ENCODE data around the gene LIPE. TPM values are rescaled to one million over a fixed set of nuclear protein-coding genes. Genes with fewer than 3 reads are reported as not detected.

LIPE gene
- total RNA-seq, 6 donors from 2014 or later: 1.3 to 6.2 (median 4.2) TPM

DNA sequence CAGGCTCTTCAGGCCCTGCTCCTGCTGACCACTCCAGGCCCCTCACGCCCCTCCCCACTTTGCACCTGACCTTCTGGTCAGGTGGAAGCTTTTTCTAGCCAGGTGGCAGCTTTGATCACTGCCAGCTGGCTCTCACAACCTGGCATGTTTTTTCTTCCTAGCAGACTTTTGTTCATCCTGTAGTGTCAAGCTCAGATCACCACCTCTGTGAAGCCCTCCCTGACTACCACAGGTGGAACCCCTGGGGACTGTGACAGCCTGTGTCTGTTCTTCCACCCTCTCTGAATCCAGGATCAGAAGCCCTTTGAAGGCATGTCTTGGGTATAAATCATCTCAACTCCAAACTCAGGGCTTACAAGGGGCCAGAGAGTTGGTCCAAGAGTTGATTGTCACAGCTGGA, 26.8 kb downstream of the LIPE start:
- Histone ChIP-seq H3K27ac (no peak overlapping the region), H3K36me3 (no peaks in the 10 kb centered on the region), H3K9me3 (no peaks in the 10 kb centered on the region), H3K27me3 (no peaks in the 10 kb centered on the region), H3K4me3 (no peak overlapping the region), H3K4me1 (peaks cover 23 to 31% (median 27%) of the 10 kb centered on the region in 4 donors)
- 100% methylated on average over 1 of the region's 1 CpG for WGBS, 2 donors
- TF ChIP-seq, protein P1, sequence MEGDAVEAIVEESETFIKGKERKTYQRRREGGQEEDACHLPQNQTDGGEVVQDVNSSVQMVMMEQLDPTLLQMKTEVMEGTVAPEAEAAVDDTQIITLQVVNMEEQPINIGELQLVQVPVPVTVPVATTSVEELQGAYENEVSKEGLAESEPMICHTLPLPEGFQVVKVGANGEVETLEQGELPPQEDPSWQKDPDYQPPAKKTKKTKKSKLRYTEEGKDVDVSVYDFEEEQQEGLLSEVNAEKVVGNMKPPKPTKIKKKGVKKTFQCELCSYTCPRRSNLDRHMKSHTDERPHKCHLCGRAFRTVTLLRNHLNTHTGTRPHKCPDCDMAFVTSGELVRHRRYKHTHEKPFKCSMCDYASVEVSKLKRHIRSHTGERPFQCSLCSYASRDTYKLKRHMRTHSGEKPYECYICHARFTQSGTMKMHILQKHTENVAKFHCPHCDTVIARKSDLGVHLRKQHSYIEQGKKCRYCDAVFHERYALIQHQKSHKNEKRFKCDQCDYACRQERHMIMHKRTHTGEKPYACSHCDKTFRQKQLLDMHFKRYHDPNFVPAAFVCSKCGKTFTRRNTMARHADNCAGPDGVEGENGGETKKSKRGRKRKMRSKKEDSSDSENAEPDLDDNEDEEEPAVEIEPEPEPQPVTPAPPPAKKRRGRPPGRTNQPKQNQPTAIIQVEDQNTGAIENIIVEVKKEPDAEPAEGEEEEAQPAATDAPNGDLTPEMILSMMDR (IDR thresholded peaks at IDR 0.05): no peak
- no peak for TF ChIP-seq EP300 (IDR thresholded peaks at IDR 0.05)
- TF ChIP-seq POLR2AphosphoS5 (IDR thresholded peaks at IDR 0.05): no peak
- TF ChIP-seq POLR2A (IDR thresholded peaks at IDR 0.05): no peak
- ATAC-seq (ENCODE audit: low FRiP score in 2 of 2): no peak
- DNase-seq: no peak

DNA sequence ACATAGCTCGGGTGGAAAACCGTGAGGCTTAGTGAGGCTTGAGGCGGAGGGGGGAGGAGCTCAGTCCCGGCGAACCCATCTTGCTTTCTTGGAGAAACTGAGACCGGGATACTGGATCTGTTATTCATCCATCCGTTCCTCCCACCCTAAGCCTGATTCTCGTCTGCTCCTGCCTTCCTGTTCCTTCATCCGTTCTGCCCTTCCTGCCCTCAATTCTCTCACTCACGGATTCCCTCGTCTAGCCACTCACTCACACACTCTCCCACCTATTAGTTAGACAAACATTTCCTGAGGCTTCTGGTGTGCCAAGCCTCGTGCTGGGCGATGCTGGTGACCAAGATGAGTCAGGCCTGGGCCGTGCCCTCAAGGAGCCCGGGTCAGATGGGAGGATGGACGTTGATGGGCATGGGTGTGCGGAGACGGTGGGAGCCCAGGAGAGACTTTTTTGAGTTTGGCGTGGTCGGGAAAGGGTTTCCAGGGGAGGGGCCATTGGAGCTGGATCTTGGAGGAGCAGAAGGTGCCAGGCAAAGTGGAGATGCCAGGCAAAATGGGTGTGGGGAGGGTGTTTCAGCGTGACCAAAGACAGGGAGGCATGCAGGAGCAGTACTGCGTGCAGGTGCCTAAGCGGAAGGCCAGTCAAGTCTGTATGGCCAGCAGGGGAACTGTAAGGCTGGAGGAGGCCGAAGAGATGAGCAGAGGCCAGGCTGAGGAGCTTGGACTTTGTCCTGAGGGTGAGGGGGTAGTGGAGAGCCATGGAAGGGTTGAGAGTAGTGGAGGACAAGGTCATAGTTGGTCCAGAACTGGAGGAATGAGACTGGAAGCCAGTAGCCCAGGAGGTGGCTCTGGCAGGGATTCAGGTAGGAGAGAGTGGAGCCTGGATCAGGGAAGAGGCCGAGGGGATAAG, 29.7 kb downstream of the LIPE start:
- 25 to 28% methylated on average over 25 of the region's 25 CpGs for WGBS, 2 donors
- Histone ChIP-seq H3K27me3 (no peaks in the 10 kb centered on the region), H3K36me3 (no peaks in the 10 kb centered on the region), H3K4me3 (peak overlapping the region; percentile 12 to 63 (median 56)), H3K27ac (peak overlapping the region; percentile 63 to 87 (median 78)), H3K4me1 (peaks cover 23 to 31% (median 27%) of the 10 kb centered on the region in 4 donors), H3K9me3 (no peaks in the 10 kb centered on the region)
- ATAC-seq (ENCODE audit: low FRiP score in 2 of 2) (no peak), DNase-seq (no peak)
- TF ChIP-seq POLR2AphosphoS5 (IDR thresholded peaks at IDR 0.05): no peak
- TF ChIP-seq, protein P1 (IDR thresholded peaks at IDR 0.05): no peak
- no peak for TF ChIP-seq POLR2A (IDR thresholded peaks at IDR 0.05)
- no peak for TF ChIP-seq EP300 (IDR thresholded peaks at IDR 0.05)

DNA sequence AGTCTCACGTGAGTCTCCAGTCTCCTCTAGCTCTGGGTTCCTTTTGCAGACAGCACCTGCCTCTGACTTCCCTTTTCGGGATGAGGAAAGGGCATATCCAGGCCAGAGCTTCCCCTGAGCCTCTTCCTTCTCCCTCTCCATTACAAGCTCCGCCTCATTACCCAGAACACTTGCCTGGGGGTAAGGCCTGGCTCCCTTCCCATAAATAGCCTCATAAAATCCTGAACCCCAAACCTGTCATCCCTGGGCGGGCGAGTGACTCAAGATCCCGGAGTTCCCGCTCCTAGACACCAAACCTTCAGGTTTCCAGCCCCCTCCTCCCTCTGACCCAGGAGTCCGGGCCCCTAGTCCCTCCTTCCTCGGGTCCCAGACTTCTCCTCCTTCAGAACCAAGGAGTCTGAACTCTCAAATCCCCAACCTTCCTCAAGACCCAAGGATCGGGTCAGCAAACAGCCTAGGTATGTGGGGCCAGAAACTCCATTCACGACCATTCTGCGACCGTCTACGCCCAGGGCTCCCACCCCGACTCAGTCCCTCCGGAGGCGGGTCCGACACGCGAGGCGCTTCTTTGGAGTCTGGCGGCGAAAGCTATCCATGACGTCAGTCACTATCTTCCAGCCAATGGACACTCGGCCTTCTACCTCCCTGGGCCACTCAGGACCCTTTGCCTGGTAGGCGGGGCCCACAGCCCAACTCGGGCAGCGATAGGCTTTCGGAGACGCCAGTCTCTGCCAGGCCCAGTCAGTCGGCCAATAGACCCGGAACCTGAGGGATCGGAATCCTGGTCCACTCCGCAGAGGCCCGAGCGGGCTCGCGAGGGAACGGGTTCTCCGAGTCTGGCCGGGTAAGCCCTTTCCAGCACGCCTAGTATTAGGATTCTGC, 30.6 kb downstream of the LIPE start:
- 7 to 27% methylated on average over 10 to 32 of the region's 42 CpGs for WGBS, 2 donors
- no peaks in the 10 kb centered on the region for H3K36me3 ChIP-seq

DNA sequence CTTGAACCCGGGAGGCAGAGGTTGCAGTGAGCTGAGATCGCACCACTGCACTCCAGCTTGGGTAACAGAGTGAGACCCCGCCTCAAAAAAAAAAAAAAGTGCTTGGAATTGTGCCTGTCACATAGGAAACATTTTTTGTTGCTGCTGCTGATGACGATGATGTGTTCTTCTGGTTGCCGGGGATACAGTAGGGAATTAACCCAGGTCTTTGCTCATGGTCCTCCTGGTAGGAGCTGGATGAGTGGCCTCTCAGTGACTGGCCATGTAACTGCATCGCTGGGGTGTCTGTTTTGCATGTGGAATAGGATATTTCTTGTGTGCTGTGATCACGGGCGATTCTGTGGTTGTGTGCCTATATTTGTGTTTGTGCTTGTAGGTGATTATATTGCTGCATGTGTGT, 32.4 kb downstream of the LIPE start:
- no peaks in the 10 kb centered on the region for H3K36me3 ChIP-seq
- H3K9me3 ChIP-seq: no peaks in the 10 kb centered on the region
- no peak overlapping the region for H3K4me3 ChIP-seq
- H3K4me1 ChIP-seq: peaks cover 10 to 17% (median 15%) of the 10 kb centered on the region in 4 donors
- no peak overlapping the region for H3K27ac ChIP-seq
- H3K27me3 ChIP-seq: peaks cover 0 to 6% (median 2%) of the 10 kb centered on the region in 4 donors
- TF ChIP-seq, protein P1 (IDR thresholded peaks at IDR 0.05): no peak
- TF ChIP-seq POLR2A (IDR thresholded peaks at IDR 0.05) (no peak), EP300 (IDR thresholded peaks at IDR 0.05) (no peak), POLR2AphosphoS5 (IDR thresholded peaks at IDR 0.05) (no peak)
- ATAC-seq (ENCODE audit: low FRiP score in 2 of 2): no peak
- no peak for DNase-seq
- 78 to 88% methylated on average over 8 of the region's 8 CpGs for WGBS, 2 donors

More for the DNA sequence above, 30.6 kb downstream of the LIPE start:
- DNase-seq (peak; percentile 99), ATAC-seq (ENCODE audit: low FRiP score in 2 of 2) (peak; percentile 98)
- Histone ChIP-seq H3K9me3 (no peaks in the 10 kb centered on the region), H3K4me3 (peak overlapping the region; percentile 16 to 63 (median 56)), H3K27ac (peak overlapping the region; percentile 63 to 87 (median 78)), H3K4me1 (peaks cover 16 to 24% (median 23%) of the 10 kb centered on the region in 4 donors), H3K27me3 (no peaks in the 10 kb centered on the region)
- TF ChIP-seq, protein P1 (IDR thresholded peaks at IDR 0.05): no peak
- peak in 1 of 2 donors; percentile 82 for TF ChIP-seq POLR2AphosphoS5 (IDR thresholded peaks at IDR 0.05)
- TF ChIP-seq EP300 (IDR thresholded peaks at IDR 0.05): no peak
- TF ChIP-seq POLR2A (IDR thresholded peaks at IDR 0.05): peak in 2 of 4 donors; percentile 71 to 84
